DMS79 treated with DMSO at 0.1 percent for 48 hours (cell line): ENCODE data around the gene ISLR2.
A peak's percentile ranks its signal among the peaks of the same experiment; 100 is the strongest.
"Not testable (repeated sequence)": the region's sequence is repeated elsewhere in the genome, so short reads cannot be mapped to it uniquely, and the experiment has no call there.

Source experiments
- DNase-seq: peaks from one replicate; lab custom pipeline; 2025; lab: John Stamatoyannopoulos, UW

ISLR2 gene

GRCh38 chr15:74130155-74130848 is at the start of gene ISLR2:
Gene ISLR2, plus strand, starts transcription at chr15:74130586. Its CDS starts 2,169 bp downstream, at chr15:74132755.
- no peak for DNase-seq

- DNase-seq: not testable (repeated sequence)
Observed at GRCh38 chr15:74082450-74082849, 47.9 kb upstream of the ISLR2 start, which contains the start of gene GOLGA6A. Gene GOLGA6A, minus strand, starts transcription at chr15:74082550. Its CDS starts 41 bp downstream, at chr15:74082509.

- DNase-seq: not testable (repeated sequence)
Observed at GRCh38 chr15:74094567-74094966, 35.8 kb upstream of the ISLR2 start.

- DNase-seq: not testable (repeated sequence)
Observed at GRCh38 chr15:74095610-74096009, 34.8 kb upstream of the ISLR2 start.

- not testable (repeated sequence) for DNase-seq
Observed at GRCh38 chr15:74096753-74097474, 33.5 kb upstream of the ISLR2 start.

GRCh38 chr15:74099963-74100733 is 30.2 kb upstream of the ISLR2 start:
- DNase-seq: not testable (repeated sequence)

- DNase-seq: no peak
Observed at GRCh38 chr15:74108111-74108510, 22.3 kb upstream of the ISLR2 start.

- DNase-seq: not testable (repeated sequence)
Observed at GRCh38 chr15:74108611-74109010, 21.8 kb upstream of the ISLR2 start.

- no peak for DNase-seq
Observed at GRCh38 chr15:74109713-74110112, 20.7 kb upstream of the ISLR2 start.

- no peak for DNase-seq
Observed at GRCh38 chr15:74120426-74120825, 10.0 kb upstream of the ISLR2 start.

GRCh38 chr15:74121039-74121438 is 9.3 kb upstream of the ISLR2 start:
- no peak for DNase-seq

GRCh38 chr15:74121858-74122257 is 8.5 kb upstream of the ISLR2 start:
- no peak for DNase-seq

GRCh38 chr15:74122403-74123130 is 7.8 kb upstream of the ISLR2 start:
- DNase-seq: no peak

GRCh38 chr15:74123131-74123429 is 7.3 kb upstream of the ISLR2 start:
- no peak for DNase-seq

- DNase-seq: no peak
Observed at GRCh38 chr15:74123658-74124057, 6.7 kb upstream of the ISLR2 start.

- no peak for DNase-seq
Observed at GRCh38 chr15:74124196-74124595, 6.2 kb upstream of the ISLR2 start.

- no peak for DNase-seq
Observed at GRCh38 chr15:74124759-74125158, 5.6 kb upstream of the ISLR2 start.

GRCh38 chr15:74127255-74127953 is 3.0 kb upstream of the ISLR2 start:
- peak; percentile 63 for DNase-seq

- no peak for DNase-seq
Observed at GRCh38 chr15:74127954-74128784, 2.2 kb upstream of the ISLR2 start.

GRCh38 chr15:74128785-74129585 is 1.4 kb upstream of the ISLR2 start:
- peak; percentile 16 for DNase-seq
